ENCODE data around the gene INSC.
A peak's percentile ranks its signal among the peaks of the same experiment; 100 is the strongest.

INSC gene

DNA sequence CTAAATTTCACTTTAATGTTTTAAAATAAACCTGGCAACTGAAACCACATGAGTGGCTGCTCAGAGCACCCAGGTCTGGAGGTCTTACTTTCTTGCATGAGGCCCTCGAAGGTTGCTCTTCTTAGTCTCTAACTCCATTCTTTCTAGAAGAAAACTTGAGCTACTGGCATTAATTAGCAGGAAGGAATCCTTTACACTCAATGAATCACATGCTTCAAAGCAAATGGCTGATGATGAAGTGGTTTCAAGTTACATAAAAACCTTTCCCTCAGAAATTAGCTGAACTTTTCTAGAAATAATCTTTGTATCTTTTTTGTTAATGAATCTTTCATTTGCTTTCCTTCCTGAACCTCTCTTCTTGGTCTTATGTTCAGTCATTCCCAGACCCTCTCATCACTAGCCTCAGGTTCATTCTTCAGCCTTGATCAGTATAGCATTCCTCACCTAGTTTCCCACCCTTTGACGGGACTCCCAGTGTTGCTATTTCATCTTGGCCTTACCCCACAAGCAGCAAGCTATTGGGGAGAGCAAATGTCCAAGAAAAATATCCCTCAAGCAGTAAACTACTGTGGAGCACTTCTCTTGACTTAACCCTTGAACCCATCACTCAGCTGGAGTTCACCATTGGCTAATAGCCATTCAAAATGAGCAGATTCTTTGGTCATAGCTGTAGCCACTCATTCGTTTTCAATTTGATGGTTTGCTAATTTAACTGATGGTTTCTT lies 75.1 kb downstream of the INSC start:
- no peak for DNase-seq

DNA sequence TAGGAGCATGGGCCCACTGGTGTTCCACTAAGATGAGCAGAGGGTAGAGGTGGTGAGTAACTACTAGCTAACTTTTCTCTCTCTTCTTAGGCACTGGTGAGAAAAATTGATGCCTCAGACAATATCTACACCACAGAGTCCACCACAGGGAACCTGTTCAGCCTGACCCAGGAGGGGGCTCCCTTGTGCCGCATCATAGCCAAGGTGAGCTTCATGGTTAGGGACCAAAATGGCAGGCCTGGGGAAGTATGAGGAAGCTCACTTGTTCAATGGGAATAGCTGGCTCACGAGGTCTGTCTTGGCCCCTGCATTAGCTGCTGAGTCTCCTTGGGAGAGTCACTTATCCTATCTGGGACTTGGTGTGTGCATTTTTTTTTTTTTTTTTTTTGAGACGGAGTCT lies 75.9 kb downstream of the INSC start:
- no peak for DNase-seq

DNA sequence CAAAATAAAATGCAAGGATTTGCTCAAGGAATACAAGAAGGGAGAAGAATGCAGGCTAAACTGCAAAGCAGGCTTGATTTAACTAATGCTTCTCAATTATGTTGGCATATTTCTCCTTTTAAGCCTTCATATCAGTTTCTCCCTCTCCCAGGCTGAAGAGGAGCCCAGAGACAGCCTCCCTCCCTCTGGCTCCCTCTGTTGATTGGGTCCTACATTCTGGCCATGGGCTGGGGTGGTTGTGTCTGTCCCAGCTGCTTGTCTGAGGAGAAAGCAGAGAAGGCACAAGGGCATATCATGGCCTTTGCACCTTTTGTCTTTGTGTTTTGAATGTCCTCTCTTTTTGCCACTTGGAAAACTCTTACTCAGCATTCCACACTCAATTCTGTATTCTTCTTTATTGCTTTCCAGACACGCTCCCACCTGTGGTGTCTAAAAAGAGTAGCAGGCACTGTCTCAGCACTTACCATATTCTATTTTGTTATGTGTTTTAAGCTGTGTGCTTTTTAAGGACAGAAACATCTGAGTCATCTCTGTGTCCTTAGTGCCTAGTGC lies 77.4 kb downstream of the INSC start:
- no peak for DNase-seq

DNA sequence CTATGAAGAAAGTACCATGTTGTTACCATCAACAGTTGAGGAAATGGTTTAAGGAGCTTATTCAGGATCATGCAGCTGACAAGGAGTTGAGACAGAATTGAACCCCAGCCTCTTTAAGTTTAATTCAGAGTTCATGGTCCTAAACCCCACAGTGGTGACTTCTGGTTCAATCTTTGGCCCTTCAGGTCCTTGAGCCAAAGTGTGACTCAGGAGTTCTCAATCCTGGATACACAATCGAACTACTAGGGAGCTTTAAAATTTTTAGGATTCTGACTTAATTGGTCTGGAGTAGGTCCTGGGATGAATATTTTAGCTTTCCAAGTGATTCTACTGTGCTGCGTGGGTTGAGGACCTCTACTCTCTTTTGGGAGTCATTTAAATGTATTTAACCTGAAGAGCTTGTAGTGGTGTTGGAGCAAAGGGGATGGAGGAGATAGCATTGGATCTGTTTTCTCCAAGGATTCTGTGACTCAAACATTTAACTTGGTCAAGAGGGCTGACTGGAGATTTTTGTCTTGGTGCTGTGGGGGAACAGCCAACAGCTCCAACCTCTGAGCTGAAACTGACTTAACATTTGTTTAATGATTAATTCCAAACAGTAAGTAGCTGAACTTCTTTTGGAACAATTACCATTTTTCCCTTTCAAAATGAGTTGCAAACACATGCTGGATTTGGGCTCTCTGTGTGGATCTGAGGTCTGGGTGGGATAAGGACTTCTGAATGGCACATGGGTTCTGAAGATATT lies 80.1 kb downstream of the INSC start:
- DNase-seq: peak; percentile 58

DNA sequence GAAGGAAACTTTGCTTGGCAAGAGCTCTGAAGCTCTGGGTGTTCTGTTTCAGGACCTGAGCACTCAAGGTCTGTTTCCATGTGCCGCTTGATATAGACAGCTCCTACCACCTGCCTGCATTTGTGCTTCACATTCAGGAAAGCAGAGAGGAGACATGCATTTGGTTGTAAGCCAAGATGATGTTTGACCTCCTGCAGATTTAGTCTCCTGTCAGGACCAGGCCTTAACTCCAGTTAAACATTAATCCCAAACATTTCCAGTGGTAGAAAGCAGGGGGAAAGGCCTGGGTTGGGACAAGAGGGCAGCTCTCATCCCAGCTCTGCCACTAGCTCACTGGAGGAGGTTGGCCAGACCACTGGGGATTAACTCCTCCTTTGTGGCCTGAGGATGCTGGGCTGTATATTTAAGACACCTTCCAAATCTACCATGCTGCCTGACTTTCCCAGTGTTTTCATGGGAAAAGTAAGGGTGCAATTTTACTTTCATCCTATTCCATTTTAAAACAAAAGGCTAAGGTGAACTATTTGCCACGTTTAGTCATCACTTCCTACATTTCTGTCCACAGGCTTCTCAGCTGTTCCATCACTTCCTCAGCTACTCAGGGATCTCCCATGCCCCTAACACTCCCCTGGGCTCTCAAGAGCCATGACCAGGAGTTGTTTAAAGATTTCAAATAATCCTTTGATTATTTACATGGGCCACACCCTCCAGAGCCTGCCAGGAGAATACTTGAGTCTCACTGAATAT lies 80.9 kb downstream of the INSC start:
- DNase-seq: peak; percentile 50

DNA sequence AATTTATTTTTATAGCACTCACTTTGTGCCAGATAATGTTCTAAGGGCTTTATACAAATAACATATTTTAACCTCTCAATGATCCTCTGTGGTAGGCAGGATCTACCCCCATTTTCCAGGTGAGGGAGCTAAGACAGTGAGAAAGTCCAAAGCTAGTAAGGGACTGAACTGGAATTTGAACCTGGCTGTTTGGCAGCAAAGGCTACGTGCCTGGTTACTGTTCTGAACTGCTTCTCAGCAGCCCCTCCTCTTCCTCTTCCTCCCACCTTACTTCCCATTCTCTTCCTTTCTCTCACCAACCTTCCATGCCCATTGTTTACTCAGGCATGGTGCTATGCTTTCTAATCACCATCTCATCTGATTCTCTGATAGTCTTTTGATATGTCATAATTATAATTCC lies 82.0 kb downstream of the INSC start:
- no peak for DNase-seq

DNA sequence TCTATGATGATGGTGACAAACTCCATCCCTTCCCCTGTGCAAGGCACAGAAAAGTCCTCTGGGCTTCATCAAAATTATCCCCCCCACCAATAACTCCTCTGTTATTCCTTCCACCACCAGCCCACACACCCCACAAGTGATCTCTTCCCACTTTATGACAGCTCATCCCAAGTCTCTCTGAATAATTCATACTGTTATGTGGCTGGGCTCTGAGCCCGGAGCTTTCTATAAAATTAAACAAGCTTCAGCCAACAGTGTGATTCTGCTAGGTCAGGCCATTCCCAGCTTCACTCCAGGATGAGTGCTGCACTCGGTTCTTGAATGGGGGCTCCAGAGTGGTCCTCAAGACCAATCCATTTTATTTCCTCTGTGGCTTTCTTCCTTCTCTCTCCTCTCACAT lies 83.0 kb downstream of the INSC start:
- no peak for DNase-seq

DNA sequence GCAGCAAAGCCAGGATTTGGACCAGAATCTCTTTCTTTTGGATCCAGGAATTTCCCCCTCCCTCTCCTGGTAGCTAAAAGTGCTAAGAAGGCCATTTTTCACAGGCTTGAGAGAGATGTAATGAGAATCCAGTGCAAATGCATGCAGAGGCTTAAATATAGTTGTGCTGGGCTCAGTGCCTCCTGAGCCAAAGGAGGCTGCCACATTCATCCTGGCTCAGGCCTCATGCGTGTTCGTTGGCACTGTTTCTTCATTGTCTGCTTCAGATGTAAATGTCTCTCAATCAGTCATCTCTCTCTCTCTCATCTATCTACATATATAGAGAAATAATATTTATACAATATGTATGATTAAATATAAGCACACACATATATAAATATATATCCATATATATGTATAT lies 83.6 kb downstream of the INSC start:
- no peak for DNase-seq

DNA sequence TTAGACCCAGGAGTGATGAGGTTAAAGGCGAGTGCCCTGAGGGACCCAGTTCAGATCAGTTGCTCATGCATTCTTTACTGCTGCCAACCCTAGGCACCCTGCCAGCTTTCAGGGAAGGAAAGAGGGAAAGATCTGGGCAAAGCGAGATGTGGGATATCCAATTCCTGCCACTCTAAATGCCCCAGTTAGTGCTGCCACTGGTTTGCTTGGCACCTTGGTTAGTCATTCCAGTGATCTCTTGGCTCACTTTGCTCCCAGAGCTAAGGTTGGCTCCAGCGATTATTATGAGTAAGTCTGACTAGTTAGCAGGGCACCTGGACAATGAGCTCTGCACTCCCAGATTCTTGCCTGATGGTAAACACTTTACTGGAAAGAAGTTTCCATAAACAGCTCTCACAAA lies 85.0 kb downstream of the INSC start:
- peak; percentile 10 for DNase-seq

DNA sequence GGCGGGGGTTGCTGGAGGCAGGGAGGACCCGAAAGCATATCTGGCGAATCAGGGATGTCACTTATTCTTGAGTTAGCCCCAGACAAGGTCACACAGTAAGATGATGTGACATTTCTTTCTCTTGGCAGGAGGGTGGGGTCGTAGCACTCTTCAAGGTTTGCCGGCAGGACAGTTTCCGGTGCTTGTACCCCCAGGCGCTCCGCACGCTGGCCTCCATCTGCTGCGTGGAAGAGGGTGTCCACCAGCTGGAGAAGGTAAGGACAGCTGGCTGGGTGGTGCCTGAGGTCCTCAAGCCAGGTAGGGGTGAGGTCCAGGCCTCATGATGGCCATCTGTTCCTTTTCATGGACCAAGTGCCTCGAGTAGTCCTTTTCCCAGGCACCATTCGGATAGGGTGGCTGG lies 86.0 kb downstream of the INSC start:
- DNase-seq: no peak

DNA sequence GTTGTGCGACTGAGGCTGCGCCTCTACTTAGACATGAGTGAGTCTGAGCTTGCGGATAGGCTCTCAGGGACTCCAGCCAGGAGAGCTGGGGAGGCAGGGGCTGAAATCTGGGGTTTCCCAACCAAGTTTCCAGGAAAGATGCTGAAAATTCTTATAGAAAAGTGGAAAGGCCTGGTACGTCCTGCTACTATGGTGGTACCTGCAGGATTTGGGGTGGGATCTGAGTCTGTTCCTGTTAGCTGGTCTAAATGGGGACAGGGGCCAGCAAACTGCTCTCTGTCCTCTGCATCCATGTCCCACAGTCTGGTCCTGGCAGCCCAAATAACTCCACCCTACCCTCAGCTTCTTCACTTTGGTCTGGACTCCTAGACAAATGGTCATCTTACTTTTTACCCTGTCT lies 86.9 kb downstream of the INSC start:
- no peak for DNase-seq

DNA sequence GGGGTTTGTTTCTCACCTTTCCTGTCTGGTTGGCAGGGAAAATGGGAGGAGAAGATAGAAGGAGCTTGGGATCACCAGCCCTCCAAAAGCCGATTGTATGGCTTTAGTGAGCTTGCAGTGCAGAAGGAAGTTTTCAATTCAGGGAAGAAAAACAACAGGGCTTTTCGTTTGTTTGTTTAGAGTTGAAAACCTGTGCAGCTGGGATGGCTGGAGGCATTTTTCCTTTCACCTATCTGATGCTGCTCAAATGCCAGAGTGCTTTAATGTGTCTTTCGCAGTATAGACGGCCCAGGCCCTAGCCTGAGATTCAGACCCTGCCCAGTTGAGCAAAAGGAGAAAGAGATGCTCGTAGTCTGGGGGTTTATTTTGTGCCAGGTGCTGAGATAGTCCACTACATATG lies 87.9 kb downstream of the INSC start:
- DNase-seq: no peak

DNA sequence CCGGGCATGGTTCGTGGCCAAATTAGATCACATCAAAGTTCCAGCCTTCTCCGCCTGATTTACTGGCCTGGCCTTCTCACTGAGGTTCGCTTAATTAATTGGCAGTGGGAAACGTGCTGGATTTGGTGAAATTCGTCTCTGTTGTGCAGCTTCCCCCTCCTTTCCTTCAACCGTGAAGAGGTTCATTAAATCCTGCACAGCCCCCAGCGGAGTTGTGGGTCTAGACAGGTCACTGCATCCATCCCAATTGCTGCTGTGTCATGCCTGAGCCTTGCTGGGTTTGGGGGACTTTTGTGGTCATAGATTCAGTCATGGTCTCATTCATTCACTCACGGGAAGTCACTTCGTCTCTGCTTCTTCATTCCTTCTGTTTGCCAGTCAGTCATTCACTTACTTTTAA lies 90.0 kb downstream of the INSC start:
- no peak for DNase-seq

DNA sequence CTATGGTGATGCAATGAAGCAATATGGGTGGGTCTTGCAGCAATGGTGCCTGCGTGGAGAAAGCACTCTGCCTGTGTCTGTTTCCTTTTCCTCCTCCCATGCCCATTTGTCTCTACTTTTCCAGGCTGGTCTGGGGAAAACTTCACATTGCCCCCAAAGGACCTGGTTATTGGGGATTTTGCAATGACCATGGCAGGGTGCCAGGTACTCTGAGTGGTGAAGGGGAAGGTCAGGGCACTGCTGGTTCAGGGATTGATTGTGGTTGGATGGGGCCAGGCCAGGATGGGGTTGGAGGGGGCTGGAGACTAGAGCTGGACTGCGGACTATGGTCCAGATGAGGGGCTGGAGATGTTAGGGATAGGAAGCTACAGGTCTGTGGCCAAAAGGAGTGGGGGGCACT lies 92.1 kb downstream of the INSC start:
- no peak for DNase-seq

DNA sequence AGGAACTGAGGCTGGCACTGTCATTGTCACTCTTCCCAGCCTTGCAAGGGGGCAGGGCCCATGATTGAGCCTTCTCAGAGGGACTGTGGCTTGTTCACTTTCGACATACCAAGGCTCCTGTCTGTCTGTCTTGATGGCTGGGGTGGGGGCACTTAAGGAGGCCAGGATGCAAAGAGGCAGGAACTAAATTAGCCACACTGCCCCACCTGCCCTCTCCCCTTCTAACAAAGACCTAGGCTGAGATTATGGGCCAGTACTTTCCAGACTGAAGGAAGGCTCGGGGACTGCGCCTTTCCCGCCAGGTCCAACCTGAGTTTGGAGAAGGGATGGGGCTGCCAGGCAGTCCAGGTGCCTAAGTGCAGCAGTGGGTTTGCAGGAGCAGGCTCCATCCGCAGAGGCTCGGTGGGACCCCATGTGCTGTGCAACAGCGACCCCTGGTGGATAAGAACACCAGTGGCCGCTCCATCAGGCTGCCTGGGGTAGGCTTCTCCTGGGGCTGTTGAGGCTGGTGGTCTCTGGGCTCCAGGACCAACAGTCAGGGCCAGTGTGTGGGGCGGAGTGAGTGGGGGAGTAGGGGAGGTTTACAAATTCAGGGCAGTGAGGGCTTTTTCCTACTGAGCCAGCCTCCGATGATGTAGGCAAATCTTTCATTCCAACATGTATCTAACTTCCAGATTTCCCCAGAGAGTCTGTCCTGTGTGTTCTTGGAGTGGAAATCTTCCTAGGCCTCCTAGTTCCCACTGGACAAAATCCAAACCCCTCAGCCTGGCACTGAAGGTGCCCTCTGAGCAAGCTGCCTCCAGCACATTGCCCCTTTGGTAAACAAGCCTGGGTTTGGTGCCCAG lies 93.9 kb downstream of the INSC start:
- peak; percentile 8 for DNase-seq

DNA sequence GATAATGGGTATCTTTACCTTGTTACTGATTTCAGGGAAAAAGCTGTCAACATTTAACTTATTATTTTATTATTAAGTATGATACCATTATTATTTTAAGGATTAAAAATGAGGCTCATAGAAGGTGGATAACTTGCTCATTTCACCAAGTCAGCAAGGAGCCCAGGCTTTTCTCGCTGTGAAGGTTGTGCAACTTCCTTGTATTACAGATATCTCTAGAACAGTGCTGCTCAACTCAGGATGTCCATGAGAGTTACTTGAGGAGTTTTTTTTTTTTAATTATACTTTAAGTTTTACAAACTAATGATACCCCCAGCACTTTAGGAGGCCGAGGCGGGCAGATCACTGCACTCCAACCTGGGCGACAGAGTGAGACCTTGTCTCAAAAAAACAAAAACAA lies 98.2 kb downstream of the INSC start:
- DNase-seq: no peak

DNA sequence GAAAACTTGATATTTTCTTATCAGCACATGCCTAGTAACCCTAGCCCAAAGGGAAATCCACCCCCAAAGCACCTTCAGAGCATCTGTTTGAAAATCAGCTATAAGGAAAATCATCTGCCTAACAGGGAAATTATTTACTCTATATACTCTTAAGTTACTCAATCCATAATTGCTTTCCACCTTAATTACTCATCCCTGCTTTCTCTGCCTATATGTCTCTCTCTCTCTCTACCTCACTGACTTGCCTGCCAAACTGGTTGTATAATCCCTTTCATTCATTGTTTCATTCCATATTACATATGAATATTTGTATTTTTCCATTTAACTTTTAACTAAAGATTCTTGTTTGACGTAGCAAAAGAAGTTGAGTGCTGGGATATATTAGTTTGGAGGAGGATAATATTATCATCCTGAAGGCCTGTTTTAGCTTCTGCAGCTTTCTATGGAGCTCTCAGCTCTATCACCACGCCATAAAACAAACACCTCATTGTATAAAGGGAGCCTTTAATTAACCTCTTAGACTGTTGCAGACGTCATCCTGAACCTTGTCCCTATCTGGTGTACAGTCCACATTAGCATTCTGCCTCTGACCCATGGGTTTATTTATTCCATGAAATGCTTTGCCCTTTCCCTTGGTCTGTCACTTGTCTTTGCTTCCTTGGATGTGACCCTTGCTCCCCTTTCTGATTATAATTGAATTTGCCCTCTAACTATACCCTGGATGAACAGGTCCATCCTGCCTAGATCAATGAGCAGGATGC lies 98.9 kb downstream of the INSC start:
- no peak for DNase-seq

DNA sequence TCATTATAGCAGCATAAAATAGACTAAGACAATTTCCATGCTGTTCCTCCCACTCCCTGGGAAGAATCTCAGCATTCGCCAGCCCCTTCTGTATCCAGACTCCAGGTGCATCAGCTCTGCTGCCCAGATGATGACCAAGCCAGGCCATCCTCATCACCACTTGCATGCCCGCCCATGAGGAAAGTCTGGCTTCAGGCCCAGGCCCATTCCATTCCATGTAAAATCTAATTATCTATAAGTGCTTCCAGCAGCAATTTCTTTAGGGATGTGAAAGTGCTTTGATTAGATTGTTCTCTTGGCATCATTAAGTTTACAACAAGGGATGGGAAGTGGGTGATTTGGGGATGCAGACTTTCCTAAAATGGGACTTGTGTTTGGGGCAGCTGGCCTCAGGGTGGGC lies 100.3 kb downstream of the INSC start:
- no peak for DNase-seq

DNA sequence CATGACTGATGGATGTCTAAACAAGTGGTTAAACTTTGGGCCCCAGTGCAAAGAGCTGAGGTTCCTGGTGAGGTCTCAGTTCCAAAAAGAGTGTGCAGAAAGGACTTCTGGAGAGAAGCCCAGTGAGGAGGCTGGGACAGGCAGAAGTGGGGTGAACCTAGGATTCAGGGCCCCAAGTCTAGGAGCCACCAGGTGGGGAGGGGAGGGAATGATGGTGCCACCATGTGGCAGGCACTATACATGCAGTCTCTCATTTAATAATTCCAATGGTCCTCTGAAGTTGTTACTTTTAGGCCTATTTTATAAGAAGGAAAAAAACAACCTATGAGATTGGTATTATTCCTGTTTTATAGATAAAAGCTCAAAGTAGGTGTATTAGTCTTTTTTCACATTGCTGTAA lies 102.0 kb downstream of the INSC start:
- DNase-seq: no peak

DNA sequence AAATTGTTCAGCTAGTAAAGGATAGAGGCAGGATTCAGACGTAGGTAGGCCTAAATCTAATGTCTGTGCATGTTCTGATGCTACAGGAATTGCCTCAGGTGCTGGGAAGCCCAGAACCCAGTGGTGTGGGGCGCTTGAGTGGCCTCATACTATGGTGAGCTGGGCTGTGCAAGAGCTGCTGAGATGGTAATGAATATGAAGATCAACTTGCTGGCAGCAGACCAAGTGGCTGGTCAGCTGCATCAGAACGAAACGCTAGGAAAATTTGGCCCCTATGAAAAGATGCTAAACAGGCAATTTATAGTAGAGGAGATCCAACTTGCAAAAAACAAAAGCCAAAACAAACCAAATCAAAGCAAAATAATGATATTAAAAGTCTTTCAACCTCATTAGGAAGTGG lies 102.7 kb downstream of the INSC start:
- DNase-seq: no peak

DNA sequence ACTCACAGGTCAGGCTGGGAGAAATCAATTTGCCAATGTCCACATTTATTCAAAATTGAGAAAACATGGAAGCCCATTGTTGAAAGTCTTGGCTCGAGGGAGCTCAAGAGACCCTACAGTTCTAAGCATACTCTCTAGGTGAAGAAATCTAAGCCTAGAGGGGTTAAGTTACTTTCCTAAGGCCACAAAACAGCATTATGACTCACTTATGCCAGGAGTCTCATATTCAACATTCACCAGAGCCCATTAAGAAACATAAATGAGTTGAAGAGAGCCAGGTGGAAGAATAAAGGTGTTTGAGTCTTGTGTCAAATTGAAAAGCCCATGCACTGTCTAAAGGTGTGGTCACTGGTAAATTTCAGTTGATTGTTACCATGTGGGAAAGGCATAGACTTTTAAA lies 108.1 kb downstream of the INSC start:
- DNase-seq: no peak

DNA sequence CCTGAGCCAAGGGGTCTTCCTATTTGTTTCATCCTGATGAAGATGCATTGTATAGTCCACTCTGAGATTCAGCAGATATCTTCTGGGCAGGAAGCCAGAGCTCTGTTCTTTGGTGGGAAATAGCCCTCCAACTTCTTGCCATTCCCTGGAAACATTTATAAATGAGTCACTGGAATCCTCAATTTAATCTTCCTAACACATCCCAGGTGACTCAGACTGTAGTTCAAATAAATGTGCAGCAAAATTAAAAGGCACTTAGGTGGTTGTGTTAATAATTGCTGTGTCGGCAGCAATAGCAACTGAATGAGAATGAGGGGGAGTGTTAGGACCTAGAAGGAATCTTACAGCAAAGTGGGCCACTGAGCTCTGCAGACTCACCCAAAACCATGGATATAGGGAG lies 108.6 kb downstream of the INSC start:
- DNase-seq: peak; percentile 70
